WTC11 (cell line): ENCODE results near the gene BAZ2A. TPM values are rescaled to one million over a fixed set of nuclear protein-coding genes. Genes with fewer than 3 reads are reported as not detected.

Source experiments
- ATAC-seq: fragments of 200-7000 bp; cut with Tn5 transposase; 2 replicates; pipeline ENCODE4 v1.10.0; 2021; ENCODE audit warnings: mild to moderate bottlenecking, moderate library complexity
- CTCF ChIA-PET: fragments of 300-600 bp; sonication (Branson Sonifier 250); formaldehyde crosslinking; loops from one replicate; lab custom pipeline; 2021; ENCODE audit warnings: antibody characterized with exemption; lab: Charles Lee
- POLR2A ChIA-PET: fragments of 350-600 bp; sonication (Branson Sonifier 250); formaldehyde crosslinking; loops from one replicate; lab custom pipeline; 2021; ENCODE audit warnings: antibody characterized with exemption; lab: Charles Lee
- DNase-seq: peaks from one replicate; pipeline ENCODE4 v3.0.0; 2021; ENCODE audit warnings: low spot score
- H3K27ac Mint-ChIP-seq: 2 replicates; pipeline ENCODE4 v1.8.0; 2021; ENCODE audit warnings: mixed read lengths
- H3K27me3 Mint-ChIP-seq: 2 replicates; pipeline ENCODE4 v1.8.0; 2021; ENCODE audit warnings: low read depth, mild to moderate bottlenecking, moderate library complexity, mixed read lengths
- H3K36me3 Mint-ChIP-seq: 2 replicates; pipeline ENCODE4 v1.8.0; 2021; ENCODE audit warnings: mixed read lengths
- H3K4me1 Mint-ChIP-seq: 2 replicates; pipeline ENCODE4 v1.8.0; 2022; ENCODE audit warnings: mixed read lengths
- H3K4me3 Mint-ChIP-seq: 2 replicates; pipeline ENCODE4 v1.8.0; 2021; ENCODE audit warnings: mild to moderate bottlenecking, moderate library complexity, mixed read lengths
- H3K9me3 Mint-ChIP-seq: 2 replicates; pipeline ENCODE4 v1.8.0; 2021; ENCODE audit warnings: mixed read lengths
- ELF4 ChIP-seq: sonication (generic); formaldehyde crosslinking; IDR thresholded peaks from 2 replicates; pipeline ENCODE4 v1.8.1; 2022; ENCODE audit warnings: low read depth, mild to moderate bottlenecking, moderate library complexity, missing genetic modification reagents
- RORB ChIP-seq: fragments of 250-450 bp; sonication (Bioruptor Pico); IDR thresholded peaks from 2 replicates; pipeline ENCODE4 v1.9.0; 2021; ENCODE audit warnings: mild to moderate bottlenecking
- SP1 ChIP-seq: sonication (generic); formaldehyde crosslinking; conservative IDR thresholded peaks from 2 replicates; pipeline ENCODE4 v1.8.1; 2022; ENCODE audit warnings: missing genetic modification reagents
- total RNA-seq: library from RNA; stranded (reverse); gene quantifications from 3 replicates; pipeline ENCODE4 v1.2.3, GENCODE V29; 2021
- TF ChIP-seq, protein P1 (sequence below): sonication (generic); formaldehyde crosslinking; IDR thresholded peaks from 2 replicates; pipeline ENCODE4 v1.8.0; 2023; ENCODE audit warnings: mild to moderate bottlenecking, missing genetic modification reagents
- TF ChIP-seq, protein P2 (sequence below): sonication (generic); formaldehyde crosslinking; IDR thresholded peaks from 2 replicates; pipeline ENCODE4 v1.8.1; 2023; ENCODE audit warnings: mild to moderate bottlenecking, missing genetic modification reagents
- TF ChIP-seq, protein P3 (sequence below): sonication (generic); formaldehyde crosslinking; IDR thresholded peaks from 2 replicates; pipeline ENCODE4 v1.8.1; 2023; ENCODE audit warnings: mild to moderate bottlenecking, moderate library complexity, missing genetic modification reagents
- TF ChIP-seq, protein P4 (sequence below): sonication (generic); formaldehyde crosslinking; IDR thresholded peaks from 2 replicates; pipeline ENCODE4 v1.8.0; 2022; ENCODE audit warnings: mild to moderate bottlenecking, missing genetic modification reagents

BAZ2A gene
- total RNA-seq, 1 experiment from 2014 or later = 114 TPM

DNA sequence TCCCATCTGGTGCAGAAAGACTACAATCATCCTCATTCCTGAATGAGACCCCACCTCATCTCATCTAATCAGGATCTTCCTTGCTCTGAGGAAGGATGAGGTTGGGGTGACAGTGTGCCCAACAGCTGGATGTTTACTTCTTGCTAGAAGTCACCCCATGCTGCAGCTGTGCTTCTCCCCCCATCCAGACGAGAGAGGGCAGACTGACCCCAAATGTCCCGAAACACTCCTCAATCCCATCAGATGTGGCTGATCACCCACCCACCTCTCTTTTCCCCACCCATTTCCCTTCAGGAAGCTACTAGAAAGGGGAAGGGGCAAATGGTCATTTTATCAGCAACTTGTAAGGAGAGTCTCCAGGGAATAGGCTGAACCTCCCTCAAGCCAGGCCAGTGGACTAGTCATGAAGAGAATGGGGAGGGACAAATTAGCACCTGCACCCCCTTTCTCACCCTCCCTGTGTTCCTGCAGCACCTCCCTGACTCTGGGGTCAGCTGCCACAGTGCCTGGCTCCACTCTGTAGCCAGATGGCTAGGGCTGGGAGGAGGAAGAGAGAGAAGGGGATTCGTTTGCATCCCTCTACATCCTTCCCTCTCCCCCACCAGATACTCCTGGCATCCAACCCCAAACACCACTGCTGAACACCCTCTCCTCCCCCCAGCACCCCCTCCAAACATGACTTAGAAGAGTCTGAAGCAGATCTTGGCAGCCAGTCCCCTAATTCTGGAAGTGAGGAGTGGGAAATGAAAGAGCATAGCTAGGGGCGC is 2.8 kb upstream of the BAZ2A start (continued):
- TF ChIP-seq, protein P1, sequence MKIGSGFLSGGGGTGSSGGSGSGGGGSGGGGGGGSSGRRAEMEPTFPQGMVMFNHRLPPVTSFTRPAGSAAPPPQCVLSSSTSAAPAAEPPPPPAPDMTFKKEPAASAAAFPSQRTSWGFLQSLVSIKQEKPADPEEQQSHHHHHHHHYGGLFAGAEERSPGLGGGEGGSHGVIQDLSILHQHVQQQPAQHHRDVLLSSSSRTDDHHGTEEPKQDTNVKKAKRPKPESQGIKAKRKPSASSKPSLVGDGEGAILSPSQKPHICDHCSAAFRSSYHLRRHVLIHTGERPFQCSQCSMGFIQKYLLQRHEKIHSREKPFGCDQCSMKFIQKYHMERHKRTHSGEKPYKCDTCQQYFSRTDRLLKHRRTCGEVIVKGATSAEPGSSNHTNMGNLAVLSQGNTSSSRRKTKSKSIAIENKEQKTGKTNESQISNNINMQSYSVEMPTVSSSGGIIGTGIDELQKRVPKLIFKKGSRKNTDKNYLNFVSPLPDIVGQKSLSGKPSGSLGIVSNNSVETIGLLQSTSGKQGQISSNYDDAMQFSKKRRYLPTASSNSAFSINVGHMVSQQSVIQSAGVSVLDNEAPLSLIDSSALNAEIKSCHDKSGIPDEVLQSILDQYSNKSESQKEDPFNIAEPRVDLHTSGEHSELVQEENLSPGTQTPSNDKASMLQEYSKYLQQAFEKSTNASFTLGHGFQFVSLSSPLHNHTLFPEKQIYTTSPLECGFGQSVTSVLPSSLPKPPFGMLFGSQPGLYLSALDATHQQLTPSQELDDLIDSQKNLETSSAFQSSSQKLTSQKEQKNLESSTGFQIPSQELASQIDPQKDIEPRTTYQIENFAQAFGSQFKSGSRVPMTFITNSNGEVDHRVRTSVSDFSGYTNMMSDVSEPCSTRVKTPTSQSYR (CRISPR knock-in tag) = no peak
- TF ChIP-seq, protein P2, sequence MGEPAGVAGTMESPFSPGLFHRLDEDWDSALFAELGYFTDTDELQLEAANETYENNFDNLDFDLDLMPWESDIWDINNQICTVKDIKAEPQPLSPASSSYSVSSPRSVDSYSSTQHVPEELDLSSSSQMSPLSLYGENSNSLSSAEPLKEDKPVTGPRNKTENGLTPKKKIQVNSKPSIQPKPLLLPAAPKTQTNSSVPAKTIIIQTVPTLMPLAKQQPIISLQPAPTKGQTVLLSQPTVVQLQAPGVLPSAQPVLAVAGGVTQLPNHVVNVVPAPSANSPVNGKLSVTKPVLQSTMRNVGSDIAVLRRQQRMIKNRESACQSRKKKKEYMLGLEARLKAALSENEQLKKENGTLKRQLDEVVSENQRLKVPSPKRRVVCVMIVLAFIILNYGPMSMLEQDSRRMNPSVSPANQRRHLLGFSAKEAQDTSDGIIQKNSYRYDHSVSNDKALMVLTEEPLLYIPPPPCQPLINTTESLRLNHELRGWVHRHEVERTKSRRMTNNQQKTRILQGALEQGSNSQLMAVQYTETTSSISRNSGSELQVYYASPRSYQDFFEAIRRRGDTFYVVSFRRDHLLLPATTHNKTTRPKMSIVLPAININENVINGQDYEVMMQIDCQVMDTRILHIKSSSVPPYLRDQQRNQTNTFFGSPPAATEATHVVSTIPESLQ (CRISPR knock-in tag) = no peak
- TF ChIP-seq, all 79 proteins: peak for 0

DNA sequence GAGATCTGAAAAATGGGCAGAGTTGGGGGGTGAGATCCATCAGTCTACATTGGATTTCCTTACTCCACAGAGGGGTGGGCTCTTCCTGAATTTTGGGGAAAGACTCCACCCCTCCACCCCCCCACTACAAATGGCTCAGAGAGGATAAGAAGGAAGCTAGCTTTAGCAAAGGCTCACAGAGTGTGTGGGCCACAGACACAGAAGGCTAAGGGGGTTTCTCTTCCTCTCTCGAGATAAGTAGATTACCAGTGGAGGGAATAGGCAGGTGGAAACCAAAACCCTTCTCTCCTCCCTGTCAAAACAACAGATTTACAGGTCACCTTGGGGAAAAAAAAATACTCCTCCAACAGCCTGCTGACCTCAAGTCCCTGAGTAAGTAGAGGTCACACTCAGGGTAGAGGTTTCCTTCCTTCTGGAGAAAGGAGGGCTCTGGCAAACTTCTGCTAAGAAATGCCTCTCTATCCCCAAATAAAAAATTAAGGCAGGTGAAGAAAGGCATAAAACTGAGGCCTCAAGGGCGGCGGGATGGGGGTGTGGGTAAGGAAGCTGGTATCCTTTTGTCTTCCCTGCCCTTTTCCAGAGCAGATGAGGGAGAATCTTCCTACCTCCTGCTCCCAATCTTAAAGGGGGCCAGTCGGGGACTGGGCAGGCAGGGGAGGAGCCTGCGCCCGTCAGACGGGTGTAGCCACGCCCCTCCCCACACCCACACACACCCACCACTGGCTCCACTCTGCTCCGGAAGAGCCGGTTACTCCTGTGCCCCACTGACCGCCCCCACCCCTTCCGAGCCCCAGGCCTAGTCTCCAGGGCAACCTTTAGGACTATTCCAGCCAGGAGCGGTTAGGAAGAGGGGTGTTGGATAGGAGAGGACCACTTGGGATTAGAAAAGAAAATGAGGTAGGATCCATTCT is 1.9 kb upstream of the BAZ2A start:
- DNase-seq (peak; percentile 82), ATAC-seq (peak; percentile 29)
- POLR2A ChIA-PET = no interaction called here
- CTCF ChIA-PET = interaction anchor here (0.5 to 1.8 kb wide), 2 partner anchors 58 to 370 kb away, joined by 4 read pairs; no protein-coding TSS in a partner anchor
- Mint-ChIP-seq H3K27me3 (no peaks in the 10 kb centered on the region), H3K4me3 (peak overlapping the region; percentile 97), H3K36me3 (no peaks in the 10 kb centered on the region), H3K4me1 (peaks cover 58% of the 10 kb centered on the region), H3K27ac (peak overlapping the region; percentile 72), H3K9me3 (no peaks in the 10 kb centered on the region)
- TF ChIP-seq SP1 (CRISPR knock-in tag) (peak; percentile 41; the same call in 1 of the 2 replicates), RORB (CRISPR knock-in tag) (no peak)

DNA sequence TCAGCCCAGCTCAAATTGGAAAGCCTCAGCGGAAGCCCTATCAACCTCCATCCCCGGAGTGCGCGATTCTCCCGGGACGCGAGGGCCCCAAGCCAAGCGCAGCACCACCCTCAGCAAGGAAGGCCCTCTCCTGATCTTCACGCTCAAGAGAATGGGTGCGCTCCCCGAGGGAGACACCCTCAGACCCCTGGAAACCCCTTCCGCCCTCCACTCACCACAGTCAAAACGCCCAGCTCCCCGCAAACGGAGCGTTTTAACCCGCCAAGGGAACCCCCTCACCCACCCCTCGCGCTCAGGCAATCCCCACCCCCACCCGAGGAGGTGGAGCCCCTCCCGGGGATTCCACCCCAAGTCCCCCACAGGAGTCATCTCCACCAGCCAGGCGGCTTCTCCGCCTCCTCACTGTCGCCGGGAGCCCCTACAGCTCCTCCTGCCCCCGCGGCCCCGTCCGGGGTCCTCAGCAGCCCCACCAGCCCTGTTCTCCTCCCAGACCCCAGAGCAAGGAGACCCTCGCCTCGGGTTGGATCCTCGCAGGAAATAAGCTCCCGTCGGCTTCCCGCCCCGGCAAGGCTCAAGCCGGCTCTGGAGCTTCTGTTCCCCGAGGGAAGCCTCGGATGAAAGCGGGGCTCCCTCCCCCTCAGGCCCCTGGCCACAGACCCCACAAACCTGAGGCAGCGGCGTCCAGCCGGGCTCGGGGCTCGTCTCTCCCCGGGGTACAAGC is 507 bp downstream of the BAZ2A start:
- peaks cover 55% of the 10 kb centered on the region for H3K4me1 Mint-ChIP-seq
- peak overlapping the region; percentile 92 for H3K4me3 Mint-ChIP-seq
- H3K36me3 Mint-ChIP-seq = peaks cover 13% of the 10 kb centered on the region
- peak overlapping the region; percentile 66 for H3K27ac Mint-ChIP-seq
- no peaks in the 10 kb centered on the region for H3K27me3 Mint-ChIP-seq
- POLR2A ChIA-PET = interaction anchor here (1.0 to 1.2 kb wide), 4 partner anchors 8 to 108 kb away, joined by 3 to 6 read pairs (median 3); partner anchors contain the start of gene RBMS2
- no peaks in the 10 kb centered on the region for H3K9me3 Mint-ChIP-seq
- CTCF ChIA-PET = interaction anchor here (0.6 to 3.3 kb wide), 17 partner anchors 7 to 900 kb away, joined by 3 to 39 read pairs (median 3); partner anchors contain the start of genes PTGES3, RBMS2 and STAT2
- DNase-seq (no peak), ATAC-seq (no peak)
- TF ChIP-seq, protein P3, sequence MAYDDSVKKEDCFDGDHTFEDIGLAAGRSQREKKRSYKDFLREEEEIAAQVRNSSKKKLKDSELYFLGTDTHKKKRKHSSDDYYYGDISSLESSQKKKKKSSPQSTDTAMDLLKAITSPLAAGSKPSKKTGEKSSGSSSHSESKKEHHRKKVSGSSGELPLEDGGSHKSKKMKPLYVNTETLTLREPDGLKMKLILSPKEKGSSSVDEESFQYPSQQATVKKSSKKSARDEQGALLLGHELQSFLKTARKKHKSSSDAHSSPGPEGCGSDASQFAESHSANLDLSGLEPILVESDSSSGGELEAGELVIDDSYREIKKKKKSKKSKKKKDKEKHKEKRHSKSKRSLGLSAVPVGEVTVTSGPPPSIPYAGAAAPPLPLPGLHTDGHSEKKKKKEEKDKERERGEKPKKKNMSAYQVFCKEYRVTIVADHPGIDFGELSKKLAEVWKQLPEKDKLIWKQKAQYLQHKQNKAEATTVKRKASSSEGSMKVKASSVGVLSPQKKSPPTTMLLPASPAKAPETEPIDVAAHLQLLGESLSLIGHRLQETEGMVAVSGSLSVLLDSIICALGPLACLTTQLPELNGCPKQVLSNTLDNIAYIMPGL = 0 out of 2 replicates have a peak, but pooled peaks have one; percentile 16
- TF ChIP-seq ELF4 = no peak
- TF ChIP-seq, protein P4, sequence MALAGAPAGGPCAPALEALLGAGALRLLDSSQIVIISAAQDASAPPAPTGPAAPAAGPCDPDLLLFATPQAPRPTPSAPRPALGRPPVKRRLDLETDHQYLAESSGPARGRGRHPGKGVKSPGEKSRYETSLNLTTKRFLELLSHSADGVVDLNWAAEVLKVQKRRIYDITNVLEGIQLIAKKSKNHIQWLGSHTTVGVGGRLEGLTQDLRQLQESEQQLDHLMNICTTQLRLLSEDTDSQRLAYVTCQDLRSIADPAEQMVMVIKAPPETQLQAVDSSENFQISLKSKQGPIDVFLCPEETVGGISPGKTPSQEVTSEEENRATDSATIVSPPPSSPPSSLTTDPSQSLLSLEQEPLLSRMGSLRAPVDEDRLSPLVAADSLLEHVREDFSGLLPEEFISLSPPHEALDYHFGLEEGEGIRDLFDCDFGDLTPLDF (CRISPR knock-in tag) = 0 out of 2 replicates have a peak, but pooled peaks have one; percentile 47
